BJ (cell line): ENCODE results near the gene ACSF3. TPM values are rescaled to one million over a fixed set of nuclear protein-coding genes. Genes with fewer than 3 reads are reported as not detected.

Experiments
- CTCF ChIA-PET: fragments of 350-600 bp; formaldehyde crosslinking; extraction: SDS; loops from one replicate; lab custom pipeline; 2021; ENCODE audit warnings: antibody characterized with exemption, inconsistent platforms; lab: Yijun Ruan, JAX
- POLR2A ChIA-PET: fragments of 300-600 bp; sonication (Branson Sonifier 250); formaldehyde crosslinking; extraction: SDS; loops from one replicate; lab custom pipeline; 2021; ENCODE audit warnings: antibody characterized with exemption; lab: Charles Lee
- DNase-seq: peaks from one replicate; pipeline ENCODE4 v3.0.0-alpha.2; 2011; ENCODE audit warnings: low read depth
- H3K27me3 ChIP-seq: 2 replicates; pipeline ENCODE4 v1.6.0; 2011; ENCODE audit warnings: low read length; ENCODE audit not compliant: control insufficient read depth, insufficient read depth
- H3K36me3 ChIP-seq: 2 replicates; pipeline ENCODE4 v1.5.1; 2011; ENCODE audit warnings: low read length; ENCODE audit not compliant: control insufficient read depth, insufficient read depth
- H3K4me3 ChIP-seq: 2 replicates; pipeline ENCODE4 v1.5.1; 2011; ENCODE audit warnings: low read depth, mild to moderate bottlenecking, control low read depth, low read length
- polyA plus RNA-seq: library from polyadenylated mRNA; depleted of rRNA; stranded (reverse); fragments of >200 nt; gene quantifications from 2 replicates; pipeline ENCODE4 v1.2.3, GENCODE V29; 2011
- TF ChIP-seq, protein P1 (sequence below): IDR thresholded peaks from 2 replicates; pipeline ENCODE4 v1.5.1; 2011; ENCODE audit warnings: low read depth, mild to moderate bottlenecking, control low read depth, inconsistent platforms, low read length, moderate library complexity; ENCODE audit not compliant: insufficient read depth

The ACSF3 gene
- polyA plus RNA-seq, 1 experiment = 12.5 TPM

- no peaks in the 10 kb centered on the region for H3K27me3 ChIP-seq
- peaks cover 12% of the 10 kb centered on the region for H3K36me3 ChIP-seq
- CTCF ChIA-PET = no interaction called here
- no peak overlapping the region for H3K4me3 ChIP-seq
- POLR2A ChIA-PET = no interaction called here
- no peak for DNase-seq
- TF ChIP-seq, protein P1, sequence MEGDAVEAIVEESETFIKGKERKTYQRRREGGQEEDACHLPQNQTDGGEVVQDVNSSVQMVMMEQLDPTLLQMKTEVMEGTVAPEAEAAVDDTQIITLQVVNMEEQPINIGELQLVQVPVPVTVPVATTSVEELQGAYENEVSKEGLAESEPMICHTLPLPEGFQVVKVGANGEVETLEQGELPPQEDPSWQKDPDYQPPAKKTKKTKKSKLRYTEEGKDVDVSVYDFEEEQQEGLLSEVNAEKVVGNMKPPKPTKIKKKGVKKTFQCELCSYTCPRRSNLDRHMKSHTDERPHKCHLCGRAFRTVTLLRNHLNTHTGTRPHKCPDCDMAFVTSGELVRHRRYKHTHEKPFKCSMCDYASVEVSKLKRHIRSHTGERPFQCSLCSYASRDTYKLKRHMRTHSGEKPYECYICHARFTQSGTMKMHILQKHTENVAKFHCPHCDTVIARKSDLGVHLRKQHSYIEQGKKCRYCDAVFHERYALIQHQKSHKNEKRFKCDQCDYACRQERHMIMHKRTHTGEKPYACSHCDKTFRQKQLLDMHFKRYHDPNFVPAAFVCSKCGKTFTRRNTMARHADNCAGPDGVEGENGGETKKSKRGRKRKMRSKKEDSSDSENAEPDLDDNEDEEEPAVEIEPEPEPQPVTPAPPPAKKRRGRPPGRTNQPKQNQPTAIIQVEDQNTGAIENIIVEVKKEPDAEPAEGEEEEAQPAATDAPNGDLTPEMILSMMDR = no peak
Observed at GRCh38 chr16:89145406-89146161, 51.9 kb downstream of the ACSF3 start.

- no peak for DNase-seq
- Histone ChIP-seq H3K4me3 (no peak overlapping the region), H3K27me3 (no peaks in the 10 kb centered on the region), H3K36me3 (peaks cover 11% of the 10 kb centered on the region)
- POLR2A ChIA-PET = no interaction called here
- CTCF ChIA-PET = no interaction called here
- TF ChIP-seq, protein P1 = no peak
Observed at GRCh38 chr16:89146211-89147005, 52.8 kb downstream of the ACSF3 start.

DNA sequence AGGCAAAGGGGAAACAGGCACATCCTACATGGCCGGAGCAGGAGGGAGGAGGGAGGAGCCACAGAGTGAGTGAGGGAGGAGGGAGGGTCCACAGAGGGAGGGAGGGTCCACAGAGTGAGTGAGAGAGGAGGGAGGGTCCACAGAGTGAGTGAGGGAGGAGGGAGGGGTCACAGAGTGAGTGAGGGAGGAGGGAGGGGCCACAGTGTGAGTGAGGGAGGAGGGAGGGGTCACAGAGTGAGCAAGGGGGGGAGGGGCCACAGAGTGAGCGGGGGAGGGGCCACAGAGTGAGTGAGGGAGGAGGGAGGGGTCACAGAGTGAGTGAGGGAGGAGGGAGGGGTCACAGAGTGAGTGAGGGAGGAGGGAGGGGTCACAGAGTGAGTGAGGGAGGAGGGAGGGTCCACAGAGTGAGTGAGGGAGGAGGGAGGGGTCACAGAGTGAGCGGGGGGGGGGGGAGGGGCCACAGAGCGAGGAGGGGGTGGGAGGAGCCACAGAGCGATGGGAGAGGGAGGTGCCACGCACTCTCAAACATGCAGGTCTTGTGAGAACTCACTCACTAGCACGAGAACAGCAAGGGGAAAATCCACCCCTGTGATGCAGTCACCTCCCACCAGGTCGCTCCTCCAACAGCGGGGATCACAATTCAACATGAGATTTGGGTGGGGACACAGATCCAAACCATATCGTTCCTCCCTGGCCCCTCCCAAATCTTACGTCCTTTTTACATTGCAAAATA is 53.6 kb downstream of the ACSF3 start:
- Histone ChIP-seq H3K4me3 (no peak overlapping the region), H3K36me3 (peaks cover 8% of the 10 kb centered on the region), H3K27me3 (no peaks in the 10 kb centered on the region)
- CTCF ChIA-PET = no interaction called here
- DNase-seq = no peak
- TF ChIP-seq, protein P1 = no peak
- POLR2A ChIA-PET = no interaction called here

- CTCF ChIA-PET = interaction anchor here (1.4 kb wide), 1 partner anchor 18 kb away, joined by 3 read pairs; no protein-coding TSS in a partner anchor
- TF ChIP-seq, protein P1 = no peak
- POLR2A ChIA-PET = no interaction called here
Observed at GRCh38 chr16:89149386-89149785, 55.7 kb downstream of the ACSF3 start.

More at GRCh38 chr16:89149386-89149785, 55.7 kb downstream of the ACSF3 start:
- Histone ChIP-seq H3K27me3 (no peaks in the 10 kb centered on the region), H3K36me3 (peaks cover 8% of the 10 kb centered on the region), H3K4me3 (no peak overlapping the region)
- no peak for DNase-seq
